ENCODE data around the gene TGFBR2. TPM values are rescaled to one million over a fixed set of nuclear protein-coding genes. Genes with fewer than 3 reads are reported as not detected.

Gene TGFBR2
- total RNA-seq, 1 donor from 2014 or later, result 68.7 TPM

DNA sequence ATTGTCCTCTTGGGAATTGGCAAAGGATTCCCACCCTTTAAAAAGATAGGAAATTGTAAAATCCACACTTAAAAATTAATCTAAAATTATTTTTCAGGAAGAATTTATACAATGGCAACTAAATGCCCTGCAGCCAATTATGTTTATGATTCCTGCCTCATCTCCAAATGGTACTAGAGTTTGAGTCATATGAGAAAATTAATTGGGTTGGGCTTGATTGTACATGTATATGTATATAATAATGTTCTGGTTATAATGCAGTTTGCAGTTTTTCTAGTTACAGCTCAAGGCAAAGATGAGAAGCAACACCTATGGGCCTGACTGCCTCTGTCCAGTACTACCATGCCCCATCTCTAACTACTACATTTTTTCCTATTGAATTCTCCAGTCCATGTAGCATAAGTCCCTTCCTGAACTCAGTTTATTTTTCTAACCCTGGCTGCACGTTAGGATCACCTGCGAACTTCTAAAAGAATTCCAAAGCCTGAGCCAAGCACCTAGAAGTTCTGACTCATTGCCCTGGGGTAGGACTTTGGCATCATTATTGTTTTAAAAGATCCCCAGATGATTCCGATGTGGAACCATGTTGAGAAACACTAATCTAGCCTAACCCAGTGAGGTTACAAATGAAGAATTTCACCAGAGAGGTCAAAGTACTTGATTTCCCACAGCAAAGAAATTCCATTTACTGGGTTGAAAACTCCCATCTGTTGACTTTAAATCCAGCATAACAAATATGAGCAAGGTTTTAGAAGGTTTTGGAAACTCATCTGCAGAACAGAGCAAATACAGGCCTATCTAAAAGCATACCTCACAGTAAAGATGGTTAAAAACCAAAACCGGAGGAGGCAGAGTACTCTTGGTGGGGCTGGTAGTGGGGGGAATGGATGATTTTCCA is 19.4 kb downstream of the TGFBR2 start:
- DNase-seq (ENCODE audit: low spot score), result no peak
- Mint-ChIP-seq H3K9me3 (ENCODE audit: unreplicated experiment) (no peaks in the 10 kb centered on the region), H3K4me1 (ENCODE audit: unreplicated experiment) (peaks cover 41% of the 10 kb centered on the region), H3K36me3 (ENCODE audit: low read depth, unreplicated experiment) (peaks cover 37% of the 10 kb centered on the region), H3K27ac (ENCODE audit: unreplicated experiment) (no peak overlapping the region), H3K27me3 (ENCODE audit: unreplicated experiment) (no peaks in the 10 kb centered on the region), H3K4me3 (ENCODE audit: unreplicated experiment) (peak overlapping the region; percentile 60)
- TF ChIP-seq CTCF (IDR thresholded peaks at IDR 0.05; ENCODE audit: unreplicated experiment), result no peak

- Mint-ChIP-seq H3K4me3 (ENCODE audit: unreplicated experiment) (peak overlapping the region; percentile 60), H3K36me3 (ENCODE audit: low read depth, unreplicated experiment) (peaks cover 37% of the 10 kb centered on the region), H3K4me1 (ENCODE audit: unreplicated experiment) (peaks cover 47% of the 10 kb centered on the region), H3K9me3 (ENCODE audit: unreplicated experiment) (no peaks in the 10 kb centered on the region), H3K27ac (ENCODE audit: unreplicated experiment) (peak overlapping the region; percentile 63), H3K27me3 (ENCODE audit: unreplicated experiment) (peaks cover 1% of the 10 kb centered on the region)
- TF ChIP-seq CTCF (IDR thresholded peaks at IDR 0.05; ENCODE audit: unreplicated experiment), result no peak
- no peak for DNase-seq (ENCODE audit: low spot score)
Measured at GRCh38 chr3:30626443-30627180, 20.2 kb downstream of the TGFBR2 start.

DNA sequence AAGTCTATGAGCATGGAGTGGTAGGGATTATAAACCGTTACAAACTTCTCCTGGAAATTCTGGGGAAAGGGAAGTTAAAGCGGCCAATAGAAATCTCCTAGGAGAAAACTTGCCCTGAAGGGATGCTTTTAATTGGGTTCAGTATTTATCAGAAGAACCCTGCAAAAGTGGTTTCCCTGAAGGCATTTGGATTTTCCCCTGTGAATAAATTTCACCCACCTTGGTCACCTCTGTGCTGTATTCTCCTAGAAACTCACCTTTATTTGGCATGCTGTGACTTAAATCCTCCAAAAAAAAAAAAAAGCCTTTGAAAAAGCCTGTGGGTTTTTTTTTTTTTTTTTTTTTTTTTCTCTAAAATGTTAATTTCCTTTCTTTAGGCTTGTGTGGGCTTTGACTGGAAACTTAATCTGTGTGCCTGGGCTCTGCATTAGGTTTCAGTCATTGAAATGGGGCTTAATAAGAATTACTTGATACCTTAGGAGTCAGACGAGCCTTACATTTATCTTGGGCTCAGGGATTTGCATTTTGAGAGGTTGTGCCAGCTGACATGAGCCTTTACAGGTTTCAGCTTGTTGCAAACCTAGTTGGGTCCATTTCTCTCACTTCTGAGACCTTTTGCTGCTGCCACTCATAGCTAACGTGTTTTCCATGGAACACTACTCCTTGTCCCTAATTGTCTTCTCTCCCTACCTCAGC is 22.0 kb downstream of the TGFBR2 start:
- H3K4me1 Mint-ChIP-seq (ENCODE audit: unreplicated experiment), result peaks cover 62% of the 10 kb centered on the region
- TF ChIP-seq CTCF (IDR thresholded peaks at IDR 0.05; ENCODE audit: unreplicated experiment), result no peak
- H3K27ac Mint-ChIP-seq (ENCODE audit: unreplicated experiment), result no peak overlapping the region

DNA sequence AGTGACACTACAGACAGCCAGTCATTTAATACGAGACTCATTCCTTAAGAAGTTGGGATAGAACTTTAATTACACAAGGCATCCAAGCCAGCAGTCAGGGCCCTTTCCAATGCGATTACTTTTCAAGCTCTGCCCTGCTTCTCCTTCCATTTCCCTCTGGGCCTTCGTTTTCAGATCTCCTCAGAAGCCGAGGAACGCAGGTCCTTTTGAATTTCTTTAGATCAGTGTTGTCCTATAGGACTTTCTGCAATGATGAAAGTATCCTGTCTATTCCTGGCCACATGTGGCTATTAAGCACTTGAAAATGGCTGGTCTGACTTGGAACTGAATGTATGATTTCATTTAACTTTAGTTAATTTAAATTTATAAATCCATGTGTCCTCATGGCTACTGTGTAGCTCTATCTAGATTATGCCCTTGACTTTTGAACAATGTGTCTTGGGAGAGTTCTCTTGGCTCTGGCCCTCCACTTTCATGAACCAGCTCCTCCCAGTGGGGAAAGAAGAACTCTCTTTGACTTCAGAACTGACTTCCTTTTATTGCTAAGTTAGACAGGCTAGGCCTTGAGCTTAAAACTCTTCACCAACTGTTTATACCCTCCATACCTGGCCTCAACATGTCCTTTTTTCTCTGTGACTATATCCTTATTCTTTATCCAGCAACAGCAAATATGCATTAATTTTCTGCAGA is 22.6 kb downstream of the TGFBR2 start:
- peaks cover 61% of the 10 kb centered on the region for H3K4me1 Mint-ChIP-seq (ENCODE audit: unreplicated experiment)
- no peak overlapping the region for H3K4me3 Mint-ChIP-seq (ENCODE audit: unreplicated experiment)
- H3K27ac Mint-ChIP-seq (ENCODE audit: unreplicated experiment), result no peak overlapping the region

More for the DNA sequence above, 22.0 kb downstream of the TGFBR2 start:
- Mint-ChIP-seq H3K27me3 (ENCODE audit: unreplicated experiment) (peaks cover 5% of the 10 kb centered on the region), H3K9me3 (ENCODE audit: unreplicated experiment) (no peaks in the 10 kb centered on the region), H3K36me3 (ENCODE audit: low read depth, unreplicated experiment) (peaks cover 44% of the 10 kb centered on the region), H3K4me3 (ENCODE audit: unreplicated experiment) (no peak overlapping the region)
- no peak for DNase-seq (ENCODE audit: low spot score)

More for the DNA sequence above, 22.6 kb downstream of the TGFBR2 start:
- no peaks in the 10 kb centered on the region for H3K9me3 Mint-ChIP-seq (ENCODE audit: unreplicated experiment)
- peaks cover 40% of the 10 kb centered on the region for H3K36me3 Mint-ChIP-seq (ENCODE audit: low read depth, unreplicated experiment)
- H3K27me3 Mint-ChIP-seq (ENCODE audit: unreplicated experiment), result peaks cover 5% of the 10 kb centered on the region
- DNase-seq (ENCODE audit: low spot score), result no peak
- TF ChIP-seq CTCF (IDR thresholded peaks at IDR 0.05; ENCODE audit: unreplicated experiment), result no peak
